Neuronal stem cell (in vitro differentiated cells): ENCODE results near the gene SLC22A1.

Experiments
- DNase-seq: peaks from one replicate; pipeline ENCODE4 v3.0.0-alpha.2; 2013; ENCODE audit warnings: low spot score
- H2AFZ ChIP-seq: one replicate; pipeline ENCODE4 v1.6.1; 2013; ENCODE audit warnings: mild to moderate bottlenecking, low read length, inconsistent platforms
- H2AK5ac ChIP-seq: 2 replicates; pipeline ENCODE4 v1.6.1; 2013; ENCODE audit warnings: low read depth, mild to moderate bottlenecking, inconsistent platforms, low read length, moderate library complexity, mixed read lengths
- H2BK120ac ChIP-seq: 2 replicates; pipeline ENCODE4 v1.6.1; 2013; ENCODE audit warnings: low read depth, mild to moderate bottlenecking, inconsistent platforms, low read length, moderate library complexity, mixed read lengths
- H2BK12ac ChIP-seq: one replicate; pipeline ENCODE4 v1.6.1; 2013; ENCODE audit warnings: low read length, inconsistent platforms
- H2BK15ac ChIP-seq: 2 replicates; pipeline ENCODE4 v1.6.1; 2013; ENCODE audit warnings: mild to moderate bottlenecking, low read length, inconsistent platforms, mixed read lengths
- H2BK5ac ChIP-seq: one replicate; pipeline ENCODE4 v1.6.1; 2013; ENCODE audit warnings: inconsistent platforms, mild to moderate bottlenecking, low read length, moderate library complexity
- H3K14ac ChIP-seq: one replicate; pipeline ENCODE4 v1.6.1; 2013; ENCODE audit warnings: low read length, inconsistent platforms
- H3K18ac ChIP-seq: 2 replicates; pipeline ENCODE4 v1.6.1; 2013; ENCODE audit warnings: low read length, inconsistent platforms
- H3K23ac ChIP-seq: 2 replicates; pipeline ENCODE4 v1.6.1; 2013; ENCODE audit warnings: low read depth, mild to moderate bottlenecking, mixed read lengths, low read length, inconsistent platforms; ENCODE audit not compliant: poor library complexity
- H3K27ac ChIP-seq: replicated peaks from 3 replicates; pipeline ENCODE4 v1.5.1; 2013; ENCODE audit warnings: low read length, inconsistent platforms
- H3K27me3 ChIP-seq, 3 experiments: 2 replicates each; pipeline ENCODE4 v1.6.1; 2013; ENCODE audit warnings: low read length in 3 of 3, mild to moderate bottlenecking in 2 of 3, inconsistent platforms in 1 of 3, low read depth in 1 of 3, mixed read lengths in 1 of 3, moderate library complexity in 1 of 3; ENCODE audit not compliant: control insufficient read depth in 3 of 3, insufficient read depth in 3 of 3
- H3K36me3 ChIP-seq, 2 donors: replicated peaks in 1 of 2; 2 replicates each; pipeline ENCODE4 v1.6.1; 2013; ENCODE audit warnings: low read length in 2 of 2; ENCODE audit not compliant: control insufficient read depth in 2 of 2, insufficient read depth in 2 of 2
- H3K4ac ChIP-seq: 2 replicates; pipeline ENCODE4 v1.6.1; 2013; ENCODE audit warnings: inconsistent platforms, mild to moderate bottlenecking, low read length, moderate library complexity
- H3K4me1 ChIP-seq, 2 donors: 1 replicate in 1 of 2; 2 replicates in 1 of 2; pipeline ENCODE4 v1.6.1; 2013; ENCODE audit warnings: low read length in 2 of 2, low read depth in 1 of 2; ENCODE audit not compliant: control insufficient read depth in 2 of 2, insufficient read depth in 1 of 2
- H3K4me2 ChIP-seq: one replicate; pipeline ENCODE4 v1.6.1; 2013; ENCODE audit warnings: mild to moderate bottlenecking, low read length, inconsistent platforms; ENCODE audit not compliant: insufficient read depth, poor library complexity, severe bottlenecking
- H3K4me3 ChIP-seq, 2 donors: 2 replicates each; pipeline ENCODE4 v1.5.1; 2013; ENCODE audit warnings: low read length in 2 of 2, mild to moderate bottlenecking in 2 of 2, inconsistent platforms in 1 of 2, moderate library complexity in 1 of 2
- H3K79me1 ChIP-seq: one replicate; pipeline ENCODE4 v1.6.1; 2013; ENCODE audit warnings: low read depth, mild to moderate bottlenecking, inconsistent platforms, low read length, moderate library complexity
- H3K9ac ChIP-seq: one replicate; pipeline ENCODE4 v1.6.1; 2013; ENCODE audit warnings: mild to moderate bottlenecking, low read depth, low read length, inconsistent platforms; ENCODE audit not compliant: poor library complexity
- H3K9me3 ChIP-seq, 2 donors: replicated peaks in 1 of 2; 2 replicates each; pipeline versions ENCODE3 to v1.6.1; 2013; ENCODE audit warnings: low read length in 2 of 2, mild to moderate bottlenecking in 2 of 2, inconsistent platforms in 1 of 2, low read depth in 1 of 2, mixed read lengths in 1 of 2, moderate library complexity in 1 of 2; ENCODE audit not compliant: control insufficient read depth in 2 of 2, insufficient read depth in 1 of 2
- H4K8ac ChIP-seq: one replicate; pipeline ENCODE4 v1.6.1; 2013; ENCODE audit warnings: low read depth, mild to moderate bottlenecking, inconsistent platforms, low read length, moderate library complexity
- H4K91ac ChIP-seq: one replicate; pipeline ENCODE4 v1.6.1; 2013; ENCODE audit warnings: low read length, low read depth, mild to moderate bottlenecking, inconsistent platforms; ENCODE audit not compliant: poor library complexity
- whole genome bisulfite sequencing, 2 donors: extraction: QIAGEN DNeasy Blood & Tissue Kit; methylation state at CpG; one replicate each; pipeline ENCODE4 v1.1.7; 2013; ENCODE audit warnings: missing lambda C conversion rate in 2 of 2, mixed read lengths in 1 of 2; ENCODE audit not compliant: insufficient read length in 2 of 2, insufficient replicate concordance in 1 of 2; ENCODE audit errors: extremely low coverage in 2 of 2; 5-methylcytosine and 5-hydroxymethylcytosine counted together

The SLC22A1 gene

DNA sequence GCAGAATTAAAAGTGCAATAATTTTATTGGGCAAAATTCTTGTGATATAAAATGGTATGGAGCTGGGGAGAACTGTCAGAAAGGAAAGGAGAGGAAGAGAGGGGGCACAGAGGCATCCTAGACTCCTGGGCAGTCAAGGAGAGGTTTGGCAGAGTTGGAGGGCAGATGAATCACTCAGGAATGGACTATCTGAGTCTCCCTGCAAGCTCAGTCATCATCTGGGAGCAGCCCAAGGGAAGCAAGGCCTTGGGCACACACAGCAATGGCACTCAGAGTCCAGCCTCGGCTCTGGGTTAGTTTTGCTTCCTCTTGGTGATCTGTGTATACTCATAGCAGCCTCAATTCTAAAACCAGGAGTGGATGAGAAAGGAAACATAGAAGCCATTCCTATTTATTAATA lies 67.2 kb downstream of the SLC22A1 start:
- Histone ChIP-seq H4K8ac (no peak overlapping the region), H3K4ac (no peak overlapping the region), H2BK5ac (no peak overlapping the region), H3K18ac (no peak overlapping the region), H2BK120ac (no peak overlapping the region), H3K27ac (no peak overlapping the region), H3K36me3 (no peaks in the 10 kb centered on the region), H2AFZ (no peak overlapping the region), H2AK5ac (no peak overlapping the region), H2BK12ac (no peak overlapping the region), H3K4me3 (no peak overlapping the region), H3K4me2 (no peak overlapping the region), H3K9ac (no peak overlapping the region), H3K79me1 (peaks cover 2% of the 10 kb centered on the region), H4K91ac (no peak overlapping the region), H3K14ac (no peak overlapping the region), H3K9me3 (peaks cover 3 to 4% of the 10 kb centered on the region in 2 donors), H3K23ac (no peak overlapping the region), H3K4me1 (no peaks in the 10 kb centered on the region), H2BK15ac (no peak overlapping the region), H3K27me3 (no peaks in the 10 kb centered on the region)
- no peak for DNase-seq
- no CpG with 5 or more reads among the region's 1 CpG for WGBS, 2 donors

- Histone ChIP-seq H3K27me3 (no peaks in the 10 kb centered on the region), H3K79me1 (peaks cover 2% of the 10 kb centered on the region), H3K18ac (no peak overlapping the region), H3K9me3 (peaks cover 3 to 7% of the 10 kb centered on the region in 2 donors), H2BK120ac (no peak overlapping the region), H3K14ac (no peak overlapping the region), H3K27ac (no peak overlapping the region), H3K4me3 (no peak overlapping the region), H3K23ac (no peak overlapping the region), H3K4me1 (no peaks in the 10 kb centered on the region), H4K91ac (no peak overlapping the region), H2BK5ac (no peak overlapping the region), H3K9ac (no peak overlapping the region), H3K4me2 (no peak overlapping the region), H2AFZ (no peak overlapping the region), H4K8ac (no peak overlapping the region), H2AK5ac (no peak overlapping the region), H2BK12ac (no peak overlapping the region), H2BK15ac (no peak overlapping the region), H3K4ac (no peak overlapping the region), H3K36me3 (no peaks in the 10 kb centered on the region)
- DNase-seq, result no peak
- no CpG with 5 or more reads among the region's 1 CpG for WGBS, 2 donors
Measured at GRCh38 chr6:160190081-160190480, 68.5 kb downstream of the SLC22A1 start.

GRCh38 chr6:160190973-160191372 lies 69.4 kb downstream of the SLC22A1 start:
- no peak for DNase-seq
- Histone ChIP-seq H2BK5ac (no peak overlapping the region), H3K9ac (no peak overlapping the region), H3K36me3 (no peaks in the 10 kb centered on the region), H3K27me3 (no peaks in the 10 kb centered on the region), H4K91ac (no peak overlapping the region), H2BK15ac (no peak overlapping the region), H3K79me1 (peaks cover 2% of the 10 kb centered on the region), H2BK120ac (no peak overlapping the region), H2BK12ac (no peak overlapping the region), H3K9me3 (peaks cover 3 to 7% of the 10 kb centered on the region in 2 donors), H3K23ac (no peak overlapping the region), H3K4me1 (no peaks in the 10 kb centered on the region), H2AK5ac (no peak overlapping the region), H3K18ac (no peak overlapping the region), H4K8ac (no peak overlapping the region), H3K4me2 (no peak overlapping the region), H3K27ac (no peak overlapping the region), H2AFZ (no peak overlapping the region), H3K4ac (no peak overlapping the region), H3K4me3 (no peak overlapping the region), H3K14ac (no peak overlapping the region)

DNA sequence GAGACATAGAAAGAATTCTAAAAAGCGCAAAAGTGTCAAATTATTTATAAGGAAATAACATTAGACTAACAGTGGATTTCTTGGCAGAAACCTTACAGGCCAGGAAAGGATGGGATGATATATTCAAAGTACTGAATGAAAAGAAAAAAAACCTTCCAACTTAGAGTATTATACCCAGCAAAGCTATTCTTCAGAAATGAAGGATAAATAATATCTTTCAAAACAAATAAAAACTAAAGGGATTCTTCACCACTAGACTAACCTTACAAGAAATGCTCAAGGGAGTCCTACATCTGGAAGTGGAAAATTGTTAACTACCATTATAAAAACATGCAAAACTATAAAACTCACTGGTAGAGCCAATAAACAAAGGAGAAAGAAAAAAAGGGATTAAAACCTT lies 71.2 kb downstream of the SLC22A1 start:
- H3K79me1 ChIP-seq, result peaks cover 2% of the 10 kb centered on the region
- no peaks in the 10 kb centered on the region for H3K36me3 ChIP-seq
- H2AK5ac ChIP-seq, result no peak overlapping the region
- H3K4me2 ChIP-seq, result no peak overlapping the region
- no peaks in the 10 kb centered on the region for H3K27me3 ChIP-seq
- H3K9me3 ChIP-seq, result peaks cover 3 to 7% of the 10 kb centered on the region in 2 donors
- no peak overlapping the region for H2BK5ac ChIP-seq
- no peak overlapping the region for H4K91ac ChIP-seq
- H3K18ac ChIP-seq, result no peak overlapping the region
- H3K27ac ChIP-seq, result no peak overlapping the region
- no CpG with 5 or more reads among the region's 1 CpG for WGBS, 2 donors
- H3K23ac ChIP-seq, result no peak overlapping the region
- no peak overlapping the region for H3K9ac ChIP-seq
- no peak overlapping the region for H3K4me3 ChIP-seq
- no peak overlapping the region for H2AFZ ChIP-seq
- H3K4ac ChIP-seq, result no peak overlapping the region
- no peak overlapping the region for H4K8ac ChIP-seq
- no peak overlapping the region for H2BK15ac ChIP-seq
- H2BK12ac ChIP-seq, result no peak overlapping the region
- H2BK120ac ChIP-seq, result no peak overlapping the region
- H3K4me1 ChIP-seq, result no peaks in the 10 kb centered on the region
- H3K14ac ChIP-seq, result no peak overlapping the region
- DNase-seq, result no peak
